Measurements from ENCODE around the gene SLC5A8.

- TF ChIP-seq EZH2 (IDR thresholded peaks at IDR 0.05; ENCODE audit: borderline replicate concordance, low read length) (no peak), CTCF (conservative IDR thresholded peaks at IDR 0.05 in 1 of 2, IDR thresholded peaks at IDR 0.05 in 1 of 2; ENCODE audit: extremely low read depth in 1 of 2, insufficient read depth in 1 of 2, low read depth in 1 of 2, low read length in 2 of 2) (no peak)
Measured at GRCh38 chr12:101231636-101232035, 21.6 kb upstream of the SLC5A8 start.

Measured in mammary epithelial cell (primary cell).